ENCODE results near the gene PIP4K2B.
A peak's percentile ranks its signal among the peaks of the same experiment; 100 is the strongest.

PIP4K2B gene

GRCh38 chr17:38749223-38750043, 49.9 kb downstream of the PIP4K2B start:
- Histone ChIP-seq H3K4me3 (ENCODE audit: low read length) (peak overlapping the region; percentile 81), H3K27me3 (replicated peaks; ENCODE audit: control insufficient read depth, insufficient read depth, low read length) (no peaks in the 10 kb centered on the region), H3K9ac (ENCODE audit: low read length) (peak overlapping the region; percentile 82), H3K9me3 (ENCODE audit: control insufficient read depth, low read length) (no peaks in the 10 kb centered on the region), H3K4me1 (ENCODE audit: control insufficient read depth, insufficient read depth, low read length) (peaks cover 44% of the 10 kb centered on the region), H3K36me3 (ENCODE audit: control insufficient read depth, insufficient read depth, low read length, severe bottlenecking) (peaks cover 3% of the 10 kb centered on the region)
- peak; percentile 70 for DNase-seq (ENCODE audit: low read depth)

GRCh38 chr17:38748892-38749222, 50.5 kb downstream of the PIP4K2B start:
- no peaks in the 10 kb centered on the region for H3K36me3 ChIP-seq (ENCODE audit: control insufficient read depth, insufficient read depth, low read length, severe bottlenecking)
- no peaks in the 10 kb centered on the region for H3K9me3 ChIP-seq (ENCODE audit: control insufficient read depth, low read length)
- H3K9ac ChIP-seq (ENCODE audit: low read length): peak overlapping the region; percentile 82
- peak overlapping the region; percentile 81 for H3K4me3 ChIP-seq (ENCODE audit: low read length)
- H3K4me1 ChIP-seq (ENCODE audit: control insufficient read depth, insufficient read depth, low read length): peaks cover 41% of the 10 kb centered on the region
- no peaks in the 10 kb centered on the region for H3K27me3 ChIP-seq (replicated peaks; ENCODE audit: control insufficient read depth, insufficient read depth, low read length)
- no peak for DNase-seq (ENCODE audit: low read depth)

DNA sequence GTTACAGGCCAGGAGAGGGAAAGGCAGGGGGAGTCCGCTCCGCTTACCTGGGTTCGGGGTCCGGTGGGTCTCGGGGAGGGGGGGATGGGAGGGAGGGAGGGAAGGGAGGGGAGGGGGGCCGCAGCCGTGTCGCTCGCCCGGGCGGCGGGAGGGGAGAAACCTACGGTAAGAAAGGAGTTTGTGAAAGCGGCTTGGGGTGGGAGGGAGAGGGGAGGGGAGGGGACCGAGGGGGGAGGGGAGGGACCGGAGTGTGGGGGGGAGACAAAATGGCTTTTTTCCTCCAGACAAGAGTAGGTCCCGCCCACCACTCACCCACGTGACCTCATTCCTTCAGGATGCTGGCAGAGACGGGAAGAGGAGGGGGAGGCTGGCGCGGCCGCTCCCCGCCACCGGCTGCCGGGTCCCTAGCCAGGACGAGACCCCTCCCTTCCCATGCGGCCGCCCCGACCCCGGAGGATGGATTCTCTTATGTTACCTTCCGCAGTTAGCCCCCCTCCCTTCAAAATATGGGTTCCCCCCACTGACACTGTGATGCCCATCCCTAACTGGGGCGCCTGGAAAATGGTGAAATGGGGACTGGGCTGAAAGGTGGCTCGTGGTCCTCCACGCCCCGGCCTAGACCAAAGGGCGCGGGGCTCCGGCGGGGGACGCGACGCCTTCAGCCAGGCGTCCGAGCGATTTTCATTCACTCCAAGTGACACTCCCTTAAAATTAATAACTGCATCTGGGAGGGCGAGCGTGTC, 51.0 kb downstream of the PIP4K2B start, which contains the start of gene PCGF2:
Gene PCGF2 (minus strand): TSS at position 188 of the 743 bp plus-strand sequence. CDS start 7,934 bp downstream, outside the sequence.
- Histone ChIP-seq H3K4me1 (ENCODE audit: control insufficient read depth, insufficient read depth, low read length) (peaks cover 36% of the 10 kb centered on the region), H3K9ac (ENCODE audit: low read length) (peak within 1 kb of the TSS; percentile 95), H3K36me3 (ENCODE audit: control insufficient read depth, insufficient read depth, low read length, severe bottlenecking) (no peaks in the 10 kb centered on the region), H3K4me3 (ENCODE audit: low read length) (peak within 1 kb of the TSS; percentile 97), H3K9me3 (ENCODE audit: control insufficient read depth, low read length) (no peaks in the 10 kb centered on the region), H3K27me3 (replicated peaks; ENCODE audit: control insufficient read depth, insufficient read depth, low read length) (no peaks in the 10 kb centered on the region)
- DNase-seq (ENCODE audit: low read depth): peak; percentile 94

DNA sequence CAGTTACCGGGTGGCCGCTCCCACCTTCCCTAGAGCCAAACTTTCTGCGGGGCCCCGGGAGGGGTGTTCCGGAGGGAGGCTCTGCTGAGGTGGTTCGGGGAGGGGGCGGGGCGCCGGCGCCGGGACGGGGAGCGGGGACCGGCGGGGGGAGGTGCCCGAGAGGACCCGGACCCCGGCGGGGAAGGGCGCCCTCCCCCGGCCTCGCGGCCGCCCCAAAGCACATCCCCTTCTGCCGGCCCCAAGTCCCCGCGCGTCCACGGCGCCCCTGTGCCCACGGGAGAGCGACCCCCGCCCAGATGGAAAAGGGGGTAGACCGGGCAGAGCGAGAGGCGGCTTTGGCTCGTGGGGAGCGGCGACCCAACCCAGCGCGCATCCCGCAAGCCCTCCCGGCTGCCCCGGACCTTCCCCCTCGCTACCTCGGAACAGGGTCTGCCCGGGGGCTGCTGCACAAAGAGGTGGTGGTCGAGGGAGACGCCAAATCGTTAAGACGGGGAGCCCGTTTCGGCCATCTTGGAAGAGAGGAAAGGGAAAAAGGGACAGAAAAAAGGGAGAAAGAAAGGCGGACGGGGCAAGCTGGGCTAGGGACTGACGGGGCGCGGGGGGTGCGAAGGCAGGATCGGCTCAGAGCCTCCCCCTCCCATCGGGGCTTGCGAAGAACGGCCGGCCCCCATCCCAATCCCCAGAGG, 51.8 kb downstream of the PIP4K2B start:
- Histone ChIP-seq H3K9ac (ENCODE audit: low read length) (peak overlapping the region; percentile 95), H3K4me3 (ENCODE audit: low read length) (peak overlapping the region; percentile 97), H3K27me3 (replicated peaks; ENCODE audit: control insufficient read depth, insufficient read depth, low read length) (no peaks in the 10 kb centered on the region), H3K36me3 (ENCODE audit: control insufficient read depth, insufficient read depth, low read length, severe bottlenecking) (no peaks in the 10 kb centered on the region), H3K9me3 (ENCODE audit: control insufficient read depth, low read length) (no peaks in the 10 kb centered on the region), H3K4me1 (ENCODE audit: control insufficient read depth, insufficient read depth, low read length) (peaks cover 39% of the 10 kb centered on the region)
- peak; percentile 78 for DNase-seq (ENCODE audit: low read depth)

DNA sequence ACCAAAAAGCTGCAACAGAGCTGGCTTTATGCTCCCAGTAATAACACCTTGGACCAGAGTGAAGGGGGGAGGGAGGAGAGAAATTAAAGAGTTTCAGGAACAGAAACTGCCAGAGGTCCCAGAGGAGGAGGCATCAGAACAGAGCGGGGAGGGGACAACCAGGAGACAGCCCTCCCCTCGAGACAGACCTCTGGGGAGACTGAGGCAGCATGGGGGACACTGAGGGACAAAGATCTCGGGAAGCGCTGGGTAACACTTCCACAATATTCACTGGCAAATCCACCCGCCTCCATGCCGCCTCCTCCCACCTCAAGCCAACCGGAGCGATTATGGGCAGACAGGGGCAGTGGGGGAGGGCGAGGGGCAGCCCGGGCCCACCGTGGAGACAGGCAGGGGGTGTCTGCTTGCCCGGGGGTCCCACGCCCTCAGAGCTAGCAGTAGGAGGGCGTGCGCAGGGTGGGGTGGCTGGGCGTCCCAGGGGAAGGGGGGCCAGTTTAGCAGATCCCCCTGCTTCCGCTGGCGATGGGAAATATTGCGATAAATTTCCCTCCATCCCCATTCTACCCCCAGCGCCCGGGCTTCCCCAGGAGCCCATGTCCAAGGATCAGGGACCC, 52.4 kb downstream of the PIP4K2B start:
- Histone ChIP-seq H3K4me3 (ENCODE audit: low read length) (peak overlapping the region; percentile 97), H3K36me3 (ENCODE audit: control insufficient read depth, insufficient read depth, low read length, severe bottlenecking) (no peaks in the 10 kb centered on the region), H3K9me3 (ENCODE audit: control insufficient read depth, low read length) (no peaks in the 10 kb centered on the region), H3K4me1 (ENCODE audit: control insufficient read depth, insufficient read depth, low read length) (peaks cover 45% of the 10 kb centered on the region), H3K9ac (ENCODE audit: low read length) (peak overlapping the region; percentile 95), H3K27me3 (replicated peaks; ENCODE audit: control insufficient read depth, insufficient read depth, low read length) (no peaks in the 10 kb centered on the region)
- DNase-seq (ENCODE audit: low read depth): peak; percentile 42

- Histone ChIP-seq H3K27me3 (replicated peaks; ENCODE audit: control insufficient read depth, insufficient read depth, low read length) (no peaks in the 10 kb centered on the region), H3K9ac (ENCODE audit: low read length) (peak overlapping the region; percentile 95), H3K4me1 (ENCODE audit: control insufficient read depth, insufficient read depth, low read length) (peaks cover 45% of the 10 kb centered on the region), H3K9me3 (ENCODE audit: control insufficient read depth, low read length) (no peaks in the 10 kb centered on the region), H3K36me3 (ENCODE audit: control insufficient read depth, insufficient read depth, low read length, severe bottlenecking) (no peaks in the 10 kb centered on the region), H3K4me3 (ENCODE audit: low read length) (peak overlapping the region; percentile 97)
- DNase-seq (ENCODE audit: low read depth): no peak
Measured at GRCh38 chr17:38746004-38746848, 53.1 kb downstream of the PIP4K2B start.

GRCh38 chr17:38745545-38745944, 53.8 kb downstream of the PIP4K2B start:
- Histone ChIP-seq H3K9ac (ENCODE audit: low read length) (no peak overlapping the region), H3K4me1 (ENCODE audit: control insufficient read depth, insufficient read depth, low read length) (peaks cover 44% of the 10 kb centered on the region), H3K27me3 (replicated peaks; ENCODE audit: control insufficient read depth, insufficient read depth, low read length) (no peaks in the 10 kb centered on the region), H3K9me3 (ENCODE audit: control insufficient read depth, low read length) (no peaks in the 10 kb centered on the region), H3K4me3 (ENCODE audit: low read length) (no peak overlapping the region), H3K36me3 (ENCODE audit: control insufficient read depth, insufficient read depth, low read length, severe bottlenecking) (no peaks in the 10 kb centered on the region)
- DNase-seq (ENCODE audit: low read depth): no peak

DNA sequence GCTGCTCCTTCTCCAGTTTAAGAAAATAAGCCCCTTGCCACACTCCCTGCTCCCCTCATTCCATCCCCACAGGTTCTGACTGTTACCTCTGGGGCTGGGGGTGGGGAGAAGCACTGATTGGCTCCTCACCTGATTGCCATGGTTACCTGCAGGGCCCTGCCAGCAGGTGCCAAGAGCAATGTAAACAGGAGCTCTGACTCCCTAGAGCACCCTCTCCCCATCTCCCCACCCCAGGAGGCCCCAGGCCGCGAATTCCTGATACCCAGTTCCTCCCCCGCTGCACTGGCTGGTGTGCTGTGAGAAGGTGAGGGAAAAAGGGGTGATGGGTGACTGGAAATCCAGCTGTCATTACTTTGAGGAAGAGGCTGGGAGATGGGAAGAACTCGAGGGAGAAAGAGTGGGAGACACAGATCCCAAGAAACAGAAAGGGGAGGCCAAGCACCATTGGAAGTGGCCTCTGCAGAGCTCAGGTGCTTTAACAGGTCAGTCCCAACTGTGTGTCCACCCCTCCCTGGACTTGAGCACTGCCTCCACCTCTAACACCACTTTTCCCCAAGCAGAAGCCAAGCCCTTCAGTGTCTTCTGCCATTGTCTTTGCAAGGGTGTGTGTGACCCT, 55.7 kb downstream of the PIP4K2B start:
- no peaks in the 10 kb centered on the region for H3K27me3 ChIP-seq (replicated peaks; ENCODE audit: control insufficient read depth, insufficient read depth, low read length)
- H3K36me3 ChIP-seq (ENCODE audit: control insufficient read depth, insufficient read depth, low read length, severe bottlenecking): peaks cover 14% of the 10 kb centered on the region
- H3K4me1 ChIP-seq (ENCODE audit: control insufficient read depth, insufficient read depth, low read length): peaks cover 32% of the 10 kb centered on the region
- DNase-seq (ENCODE audit: low read depth): no peak
- no peaks in the 10 kb centered on the region for H3K9me3 ChIP-seq (ENCODE audit: control insufficient read depth, low read length)
- no peak overlapping the region for H3K4me3 ChIP-seq (ENCODE audit: low read length)
- H3K9ac ChIP-seq (ENCODE audit: low read length): no peak overlapping the region

GRCh38 chr17:38742411-38743308, 56.7 kb downstream of the PIP4K2B start:
- Histone ChIP-seq H3K9me3 (ENCODE audit: control insufficient read depth, low read length) (no peaks in the 10 kb centered on the region), H3K27me3 (replicated peaks; ENCODE audit: control insufficient read depth, insufficient read depth, low read length) (no peaks in the 10 kb centered on the region), H3K4me3 (ENCODE audit: low read length) (no peak overlapping the region), H3K9ac (ENCODE audit: low read length) (peak overlapping the region; percentile 29), H3K36me3 (ENCODE audit: control insufficient read depth, insufficient read depth, low read length, severe bottlenecking) (peaks cover 22% of the 10 kb centered on the region), H3K4me1 (ENCODE audit: control insufficient read depth, insufficient read depth, low read length) (peaks cover 28% of the 10 kb centered on the region)
- peak; percentile 76 for DNase-seq (ENCODE audit: low read depth)

Measured in adipocyte (in vitro differentiated cells).